Activated naive CD4-positive, alpha-beta T cell treated with anti-CD3 and anti-CD28 coated beads, Interleukin-2, amount 10 ng/mL, durations not matched to agents 7 days and 5 days (primary cell): ENCODE data around the gene PLXNB1.
A peak's percentile ranks its signal among the peaks of the same experiment; 100 is the strongest.

Experiments used
- CTCF ChIA-PET: fragments of 350-600 bp; sonication (Branson Sonifier 250); formaldehyde crosslinking; loops from one replicate; lab custom pipeline; 2021; ENCODE audit warnings: antibody characterized with exemption; lab: Charles Lee
- DNase-seq: peaks from one replicate; pipeline ENCODE4 v3.0.0-alpha.2; 2020
- H3K27ac Mint-ChIP-seq: one replicate; pipeline ENCODE4 v1.8.0; 2021; ENCODE audit warnings: mild to moderate bottlenecking, moderate library complexity, mixed read lengths
- H3K27me3 Mint-ChIP-seq: one replicate; pipeline ENCODE4 v1.8.0; 2021; ENCODE audit warnings: mild to moderate bottlenecking, mixed read lengths
- H3K36me3 Mint-ChIP-seq: one replicate; pipeline ENCODE4 v1.8.0; 2021; ENCODE audit warnings: mixed read lengths
- H3K4me1 Mint-ChIP-seq: one replicate; pipeline ENCODE4 v1.8.0; 2021; ENCODE audit warnings: mixed read lengths
- H3K4me3 Mint-ChIP-seq: one replicate; pipeline ENCODE4 v1.8.0; 2021; ENCODE audit warnings: mild to moderate bottlenecking, moderate library complexity, mixed read lengths
- H3K9me3 Mint-ChIP-seq: one replicate; pipeline ENCODE4 v1.8.0; 2021; ENCODE audit warnings: mixed read lengths

PLXNB1 gene

DNA sequence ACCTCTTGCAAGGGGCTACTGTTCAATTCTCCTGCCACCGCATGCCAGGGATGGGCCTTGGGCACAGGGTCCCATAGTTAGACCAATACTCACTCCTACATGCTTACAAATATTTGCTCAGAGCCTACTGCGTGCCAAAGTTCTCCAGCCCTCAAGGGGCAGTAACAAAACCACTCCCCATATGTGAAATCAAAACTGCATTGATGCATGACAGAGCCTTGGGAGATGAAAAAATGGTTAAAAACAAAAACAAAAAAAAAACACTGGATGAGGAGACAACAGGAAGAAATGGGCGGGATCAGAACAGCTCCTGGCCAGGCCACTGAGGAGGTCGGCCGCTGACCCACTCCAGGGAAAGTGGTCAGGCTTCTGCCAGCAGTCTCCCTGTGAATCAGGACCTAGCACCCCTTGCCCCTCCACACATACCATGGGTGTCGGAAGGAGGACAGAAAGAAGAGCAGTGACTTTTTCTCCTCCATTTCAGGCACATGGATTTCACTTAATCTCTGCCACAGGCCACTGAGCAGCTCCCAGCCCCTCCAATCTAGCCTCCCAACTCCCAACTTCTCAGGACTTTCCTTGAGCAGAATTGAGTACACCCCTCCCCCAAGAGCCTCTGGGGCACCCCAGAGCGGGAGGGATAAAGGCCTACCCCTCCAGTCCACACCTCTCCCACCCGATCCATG is 2.8 kb downstream of the PLXNB1 start:
- peaks cover 11% of the 10 kb centered on the region for H3K36me3 Mint-ChIP-seq
- H3K27ac Mint-ChIP-seq = no peak overlapping the region
- no peak for DNase-seq
- H3K4me1 Mint-ChIP-seq = peaks cover 13% of the 10 kb centered on the region
- peaks cover 49% of the 10 kb centered on the region for H3K27me3 Mint-ChIP-seq
- H3K9me3 Mint-ChIP-seq = no peaks in the 10 kb centered on the region
- CTCF ChIA-PET = interaction anchor here (1.9 to 5.1 kb wide), 2 partner anchors 9 to 18 kb away, joined by 6 to 40 read pairs; no protein-coding TSS in a partner anchor
- peak overlapping the region; percentile 4 for H3K4me3 Mint-ChIP-seq

- Mint-ChIP-seq H3K27ac (no peak overlapping the region), H3K9me3 (no peaks in the 10 kb centered on the region), H3K4me3 (no peak overlapping the region), H3K27me3 (peaks cover 49% of the 10 kb centered on the region), H3K36me3 (peaks cover 6% of the 10 kb centered on the region), H3K4me1 (peaks cover 17% of the 10 kb centered on the region)
- CTCF ChIA-PET = interaction anchor here (1.2 to 5.1 kb wide), 3 partner anchors 8 to 17 kb away, joined by 4 to 40 read pairs (median 6); no protein-coding TSS in a partner anchor
- no peak for DNase-seq
Observed at GRCh38 chr3:48426401-48426909, 3.4 kb downstream of the PLXNB1 start.

DNA sequence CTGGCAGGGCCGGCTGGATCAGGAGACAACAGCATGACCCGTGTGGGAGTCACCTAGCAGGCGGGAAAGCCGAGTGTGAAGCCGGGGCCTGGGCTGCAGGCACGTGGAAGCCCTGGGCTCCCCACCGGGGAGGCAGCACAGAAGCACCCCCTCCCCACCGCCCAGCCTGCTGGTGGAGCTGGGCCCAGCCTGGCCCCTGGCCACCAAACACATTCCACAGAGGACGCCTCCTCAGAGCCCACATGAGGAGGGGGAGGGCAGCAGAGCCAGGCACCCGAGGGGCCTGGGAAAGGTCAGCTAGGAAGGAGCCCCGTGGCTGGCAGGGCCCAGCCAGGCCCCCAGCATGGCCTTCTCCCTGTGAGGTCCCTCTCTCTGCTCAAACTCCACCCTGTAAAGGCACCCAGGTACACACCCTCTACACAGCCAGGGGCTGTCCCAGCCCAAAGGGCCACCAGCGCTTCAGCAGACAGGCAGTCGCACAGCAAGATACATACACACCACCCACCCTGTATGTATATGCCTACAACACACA is 4.5 kb downstream of the PLXNB1 start:
- H3K4me3 Mint-ChIP-seq = no peak overlapping the region
- no peaks in the 10 kb centered on the region for H3K36me3 Mint-ChIP-seq
- H3K9me3 Mint-ChIP-seq = no peaks in the 10 kb centered on the region
- H3K4me1 Mint-ChIP-seq = peaks cover 10% of the 10 kb centered on the region
- no peak for DNase-seq
- CTCF ChIA-PET = interaction anchor here (1.0 to 5.1 kb wide), 4 partner anchors 9 to 124 kb away, joined by 3 to 40 read pairs (median 5); no protein-coding TSS in a partner anchor
- H3K27me3 Mint-ChIP-seq = peaks cover 45% of the 10 kb centered on the region
- H3K27ac Mint-ChIP-seq = no peak overlapping the region

DNA sequence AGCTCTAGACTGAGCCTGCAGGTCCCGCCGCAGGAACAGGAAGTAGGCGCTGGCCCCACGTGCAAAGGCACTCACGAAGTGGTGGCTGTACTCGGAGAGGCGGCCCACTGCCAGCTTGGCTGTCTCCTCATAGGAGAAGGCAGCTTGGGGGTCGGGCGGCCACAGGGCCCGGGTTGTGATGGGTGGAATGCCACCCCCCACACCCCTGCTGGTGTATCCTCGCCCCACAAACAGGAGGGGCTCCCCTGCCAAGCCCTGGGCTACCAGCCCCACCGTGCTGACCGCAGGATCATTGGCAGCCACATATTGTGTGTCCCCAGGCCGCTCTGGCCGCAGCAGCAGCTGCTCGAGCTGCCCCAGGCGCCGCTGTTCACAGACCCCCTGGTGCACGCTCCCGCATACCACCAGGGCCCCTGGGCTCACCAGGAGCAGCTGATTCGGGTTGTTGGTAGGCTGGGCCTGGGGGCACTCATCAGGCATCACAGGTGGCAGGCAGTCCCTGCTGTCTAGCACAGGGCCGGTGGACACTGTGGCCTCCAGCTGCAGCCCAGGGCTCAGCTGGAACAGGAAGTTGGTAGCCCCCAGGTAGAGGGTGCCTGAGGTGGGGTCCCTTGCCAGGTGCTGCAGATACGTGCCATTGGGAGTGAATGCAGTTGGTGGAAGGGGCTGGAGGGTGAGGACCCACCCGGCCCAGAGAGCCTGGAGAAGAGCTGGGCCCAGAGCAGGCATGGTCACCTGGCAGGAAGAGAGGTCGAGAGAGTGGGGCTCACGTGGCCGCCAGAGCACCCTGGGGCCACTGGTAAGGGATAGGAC is 5.8 kb downstream of the PLXNB1 start:
- CTCF ChIA-PET = interaction anchor here (0.7 to 5.1 kb wide), 3 partner anchors 9 to 23 kb away, joined by 3 to 40 read pairs (median 10); no protein-coding TSS in a partner anchor
- H3K27me3 Mint-ChIP-seq = peaks cover 37% of the 10 kb centered on the region
- H3K27ac Mint-ChIP-seq = no peak overlapping the region
- no peaks in the 10 kb centered on the region for H3K9me3 Mint-ChIP-seq
- no peak overlapping the region for H3K4me3 Mint-ChIP-seq
- DNase-seq = no peak
- H3K36me3 Mint-ChIP-seq = no peaks in the 10 kb centered on the region
- H3K4me1 Mint-ChIP-seq = peaks cover 4% of the 10 kb centered on the region

DNA sequence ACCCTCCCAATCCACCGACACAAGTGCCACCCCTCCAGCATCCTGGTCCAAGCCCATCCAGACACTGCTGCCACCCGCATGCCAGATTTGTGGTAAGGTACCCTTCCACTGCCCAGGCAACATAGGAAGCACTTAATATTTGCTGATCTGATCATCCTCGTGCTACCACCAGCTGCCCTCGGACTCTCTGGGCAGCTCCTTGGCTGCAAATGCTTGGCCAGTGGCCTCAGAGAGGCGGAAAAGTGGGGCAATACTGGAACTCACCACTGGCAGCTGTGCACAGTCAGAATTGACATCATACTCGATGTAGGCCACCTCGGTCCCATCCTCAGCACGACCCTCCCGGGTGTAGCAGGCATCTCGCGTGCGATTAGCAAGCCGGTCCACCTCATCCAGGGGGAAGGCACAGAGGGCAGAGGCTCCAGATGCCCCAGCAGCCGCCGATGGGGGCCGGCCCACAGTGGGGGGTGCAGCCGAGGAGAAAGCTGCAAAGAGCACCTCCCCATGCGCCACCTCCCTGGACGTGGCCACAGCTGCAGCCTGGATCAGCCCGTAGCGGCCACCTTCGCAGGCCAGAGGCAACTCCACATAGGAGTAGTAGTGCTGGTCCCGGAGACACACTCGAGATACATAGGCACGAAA is 6.5 kb downstream of the PLXNB1 start:
- Mint-ChIP-seq H3K27me3 (peaks cover 31% of the 10 kb centered on the region), H3K27ac (no peak overlapping the region), H3K9me3 (no peaks in the 10 kb centered on the region), H3K36me3 (no peaks in the 10 kb centered on the region), H3K4me3 (no peak overlapping the region), H3K4me1 (peaks cover 4% of the 10 kb centered on the region)
- CTCF ChIA-PET = interaction anchor here (0.7 to 5.1 kb wide), 4 partner anchors 9 to 153 kb away, joined by 3 to 40 read pairs (median 6); no protein-coding TSS in a partner anchor
- DNase-seq = no peak

DNA sequence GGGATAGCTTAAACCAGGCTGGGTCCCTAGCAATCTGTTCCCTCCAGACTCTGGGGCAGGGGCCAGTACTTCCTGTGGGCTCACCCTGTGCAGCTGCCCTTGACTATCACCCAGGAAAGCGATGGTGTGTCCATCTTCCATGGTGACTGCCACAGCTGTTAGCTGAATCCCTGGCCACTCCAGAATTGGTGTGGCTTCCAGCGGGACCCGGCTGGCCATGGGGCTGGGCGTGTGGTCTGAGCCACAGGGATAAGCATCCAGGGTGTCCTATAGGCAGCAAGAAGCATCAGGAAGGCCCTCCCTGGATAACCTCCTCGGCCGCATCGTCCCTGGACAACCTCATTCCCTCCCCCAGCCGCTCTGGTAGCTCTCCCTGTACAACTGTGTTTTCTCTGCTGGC is 7.2 kb downstream of the PLXNB1 start:
- Mint-ChIP-seq H3K4me1 (peaks cover 4% of the 10 kb centered on the region), H3K27me3 (peaks cover 24% of the 10 kb centered on the region), H3K4me3 (no peak overlapping the region), H3K9me3 (no peaks in the 10 kb centered on the region), H3K36me3 (no peaks in the 10 kb centered on the region), H3K27ac (no peak overlapping the region)
- DNase-seq = no peak
- CTCF ChIA-PET = interaction anchor here (1.6 to 5.1 kb wide), 3 partner anchors 13 to 153 kb away, joined by 3 to 40 read pairs (median 10); no protein-coding TSS in a partner anchor

DNA sequence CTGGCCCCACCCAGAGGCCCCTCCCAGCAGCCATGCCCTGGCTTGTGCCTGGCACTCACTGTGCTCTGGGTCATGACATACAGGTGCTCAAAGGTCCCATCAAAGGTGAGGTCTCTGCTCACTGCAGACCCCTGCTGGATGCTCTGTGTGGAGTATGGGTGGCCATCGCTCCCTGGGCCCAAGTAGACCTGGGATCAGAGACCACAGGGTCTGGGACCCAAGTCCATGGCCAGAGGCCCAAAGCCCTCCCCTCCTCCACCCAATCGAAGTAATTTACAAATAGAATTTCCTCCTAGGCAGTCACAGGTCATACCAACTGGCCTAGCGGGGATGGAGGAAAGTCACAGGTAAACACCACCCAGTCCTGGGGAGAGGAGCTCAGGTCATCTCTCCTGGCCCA is 7.6 kb downstream of the PLXNB1 start:
- H3K4me1 Mint-ChIP-seq = peaks cover 4% of the 10 kb centered on the region
- H3K36me3 Mint-ChIP-seq = no peaks in the 10 kb centered on the region
- no peaks in the 10 kb centered on the region for H3K9me3 Mint-ChIP-seq
- no peak for DNase-seq
- H3K27ac Mint-ChIP-seq = no peak overlapping the region
- CTCF ChIA-PET = interaction anchor here (1.6 to 5.1 kb wide), 3 partner anchors 14 to 152 kb away, joined by 3 to 40 read pairs (median 10); no protein-coding TSS in a partner anchor
- H3K4me3 Mint-ChIP-seq = no peak overlapping the region
- H3K27me3 Mint-ChIP-seq = peaks cover 20% of the 10 kb centered on the region

DNA sequence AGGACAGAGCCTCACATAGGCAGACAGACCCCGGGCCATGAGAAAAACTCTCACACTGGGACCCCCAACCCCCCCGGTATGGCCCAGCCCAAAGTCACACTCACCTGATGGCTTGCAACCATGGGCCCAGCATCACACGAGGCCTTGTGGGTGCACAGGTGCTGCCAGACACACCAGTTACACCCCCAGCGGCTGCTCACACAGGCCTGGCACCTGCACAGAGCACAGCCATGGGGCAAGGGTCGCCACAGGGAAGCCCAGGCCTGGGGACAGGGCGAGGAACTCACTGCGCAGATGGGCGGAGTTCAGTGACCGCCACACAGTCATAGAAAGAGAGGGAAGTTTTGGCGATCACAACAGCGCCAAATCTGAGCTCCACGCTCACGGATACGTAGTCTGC is 9.3 kb downstream of the PLXNB1 start:
- Mint-ChIP-seq H3K4me3 (no peak overlapping the region), H3K36me3 (no peaks in the 10 kb centered on the region), H3K9me3 (no peaks in the 10 kb centered on the region), H3K4me1 (peaks cover 4% of the 10 kb centered on the region), H3K27me3 (peaks cover 13% of the 10 kb centered on the region), H3K27ac (no peak overlapping the region)
- CTCF ChIA-PET = interaction anchor here (1.1 to 1.6 kb wide), 3 partner anchors 11 to 15 kb away, joined by 4 to 6 read pairs (median 4); no protein-coding TSS in a partner anchor
- no peak for DNase-seq

DNA sequence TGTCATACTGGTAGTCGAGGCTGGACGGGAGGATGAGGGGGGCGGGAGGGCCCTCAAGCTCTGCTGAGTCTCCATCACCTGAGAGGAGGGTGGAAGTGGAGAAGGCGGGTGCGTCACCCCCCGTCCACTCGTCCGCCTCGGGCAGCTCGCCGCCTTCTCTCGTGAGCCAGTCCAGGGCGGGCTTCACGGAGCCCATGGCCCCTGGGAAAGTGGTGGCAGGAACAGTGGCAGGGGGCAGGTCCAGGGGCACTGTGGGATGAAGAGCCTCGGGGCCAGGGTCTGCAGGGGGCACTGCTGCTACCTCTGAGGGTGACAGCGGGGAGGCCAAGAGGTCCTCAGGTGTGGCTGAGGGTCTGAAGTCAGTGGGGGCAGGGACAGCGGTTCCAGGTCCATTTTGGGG is 10.3 kb downstream of the PLXNB1 start:
- CTCF ChIA-PET = interaction anchor here (1.3 to 1.5 kb wide), 2 partner anchors 16 to 19 kb away, joined by 6 to 8 read pairs; no protein-coding TSS in a partner anchor
- H3K36me3 Mint-ChIP-seq = no peaks in the 10 kb centered on the region
- no peaks in the 10 kb centered on the region for H3K9me3 Mint-ChIP-seq
- H3K27ac Mint-ChIP-seq = no peak overlapping the region
- H3K4me1 Mint-ChIP-seq = peaks cover 4% of the 10 kb centered on the region
- H3K4me3 Mint-ChIP-seq = no peak overlapping the region
- H3K27me3 Mint-ChIP-seq = peaks cover 8% of the 10 kb centered on the region
- DNase-seq = no peak

DNA sequence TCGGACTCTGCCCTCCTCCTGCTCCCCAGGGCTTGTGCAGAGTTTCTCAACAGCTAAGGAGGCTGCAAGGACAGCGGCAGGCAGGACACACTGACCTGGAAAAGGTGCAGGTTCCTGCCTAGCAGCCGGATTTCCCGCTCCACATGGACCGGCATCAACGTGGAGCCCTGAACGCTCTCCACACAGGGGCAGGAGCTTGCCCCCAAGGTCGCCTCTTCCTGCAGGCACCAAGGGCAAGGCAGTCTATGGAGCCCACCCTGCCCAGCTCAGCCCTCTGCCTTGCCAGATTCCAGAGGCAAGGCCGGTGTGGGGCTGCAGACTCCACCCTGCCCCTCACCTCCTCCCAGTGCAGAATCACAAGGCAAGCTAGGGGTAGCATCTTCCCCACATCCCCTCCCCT is 10.7 kb downstream of the PLXNB1 start:
- peaks cover 4% of the 10 kb centered on the region for H3K4me1 Mint-ChIP-seq
- no peak overlapping the region for H3K4me3 Mint-ChIP-seq
- no peak overlapping the region for H3K27ac Mint-ChIP-seq
- no peaks in the 10 kb centered on the region for H3K36me3 Mint-ChIP-seq
- peaks cover 5% of the 10 kb centered on the region for H3K27me3 Mint-ChIP-seq
- CTCF ChIA-PET = interaction anchor here (1.3 to 1.5 kb wide), 2 partner anchors 17 to 18 kb away, joined by 6 to 8 read pairs; no protein-coding TSS in a partner anchor
- no peaks in the 10 kb centered on the region for H3K9me3 Mint-ChIP-seq
- no peak for DNase-seq

- Mint-ChIP-seq H3K27me3 (peaks cover 5% of the 10 kb centered on the region), H3K4me1 (peaks cover 4% of the 10 kb centered on the region), H3K9me3 (no peaks in the 10 kb centered on the region), H3K27ac (no peak overlapping the region), H3K4me3 (no peak overlapping the region), H3K36me3 (no peaks in the 10 kb centered on the region)
- CTCF ChIA-PET = interaction anchor here (1.3 to 1.5 kb wide), 2 partner anchors 17 to 18 kb away, joined by 6 to 8 read pairs; no protein-coding TSS in a partner anchor
- DNase-seq = no peak
Observed at GRCh38 chr3:48418651-48419050, 11.2 kb downstream of the PLXNB1 start.

- no peak for DNase-seq
- Mint-ChIP-seq H3K4me1 (peaks cover 4% of the 10 kb centered on the region), H3K27me3 (peaks cover 4% of the 10 kb centered on the region), H3K27ac (no peak overlapping the region), H3K9me3 (no peaks in the 10 kb centered on the region), H3K4me3 (no peak overlapping the region), H3K36me3 (no peaks in the 10 kb centered on the region)
- CTCF ChIA-PET = interaction anchor here (1.5 kb wide), 1 partner anchor 18 kb away, joined by 8 read pairs; no protein-coding TSS in a partner anchor
Observed at GRCh38 chr3:48418140-48418539, 11.7 kb downstream of the PLXNB1 start.

GRCh38 chr3:48417529-48418108 is 12.3 kb downstream of the PLXNB1 start:
- Mint-ChIP-seq H3K27me3 (no peaks in the 10 kb centered on the region), H3K27ac (no peak overlapping the region), H3K9me3 (no peaks in the 10 kb centered on the region), H3K36me3 (no peaks in the 10 kb centered on the region), H3K4me3 (no peak overlapping the region), H3K4me1 (peaks cover 4% of the 10 kb centered on the region)
- CTCF ChIA-PET = no interaction called here
- DNase-seq = no peak
